Spleen (tissue), 11 donors: ENCODE data around the gene TBC1D26. TPM values are rescaled to one million over a fixed set of nuclear protein-coding genes. Genes with fewer than 3 reads are reported as not detected.
"Not testable (repeated sequence)": the region's sequence is repeated elsewhere in the genome, so short reads cannot be mapped to it uniquely, and the experiment has no call there.

Source experiments
- DNase-seq: peaks from one replicate; pipeline ENCODE4 v3.0.0-alpha.2; 2020
- H3K27ac ChIP-seq, 8 donors: fragments of 200-600 bp; sonication (generic) in 7 of 8; 1 replicate in 4 of 8; 2 replicates in 4 of 8; pipeline versions ENCODE4 v1.5.0 to v1.8.0; 2016 to 2021; ENCODE audit warnings: inconsistent platforms in 4 of 8, mild to moderate bottlenecking in 4 of 8, moderate library complexity in 1 of 8
- H3K27me3 ChIP-seq, 7 donors: fragments of 200-600 bp; sonication (generic) in 6 of 7; replicated peaks in 1 of 7; 1 replicate in 4 of 7; 2 replicates in 3 of 7; pipeline versions ENCODE4 v1.5.0 to v1.8.0; 2016 to 2021; ENCODE audit warnings: inconsistent platforms in 3 of 7, mild to moderate bottlenecking in 1 of 7
- H3K36me3 ChIP-seq, 6 donors: fragments of 200-600 bp; sonication (generic) in 5 of 6; 1 replicate in 4 of 6; 2 replicates in 2 of 6; pipeline versions ENCODE4 v1.5.0 to v1.8.0; 2016 to 2021; ENCODE audit warnings: inconsistent platforms in 2 of 6
- H3K4me1 ChIP-seq, 6 donors: fragments of 200-600 bp; sonication (generic) in 5 of 6; 1 replicate in 3 of 6; 2 replicates in 3 of 6; pipeline versions ENCODE4 v1.5.0 to v1.8.0; 2016 to 2021; ENCODE audit warnings: inconsistent platforms in 3 of 6
- H3K4me3 ChIP-seq, 8 donors: fragments of 200-600 bp; sonication (generic) in 7 of 8; 1 replicate in 4 of 8; 2 replicates in 4 of 8; pipeline versions ENCODE4 v1.5.0 to v1.8.0; 2016 to 2021; ENCODE audit warnings: inconsistent platforms in 4 of 8, mild to moderate bottlenecking in 4 of 8, moderate library complexity in 2 of 8
- H3K9me3 ChIP-seq, 8 donors: fragments of 200-600 bp; sonication (generic) in 7 of 8; 1 replicate in 4 of 8; 2 replicates in 4 of 8; pipeline versions ENCODE4 v1.5.0 to v1.8.0; 2016 to 2021; ENCODE audit warnings: inconsistent platforms in 4 of 8
- CTCF ChIP-seq, 11 experiments: fragments of 200-600 bp in 7 of 11; fragments of 450-650 bp in 4 of 11; sonication (generic) in 4 of 11; IDR thresholded peaks in 8 of 11; conservative IDR thresholded peaks in 3 of 11; 1 replicate in 7 of 11; 2 replicates in 4 of 11; pipeline versions ENCODE4 v1.4.0 to v1.8.0; 2016 to 2021; ENCODE audit warnings: antibody characterized with exemption in 11 of 11, inconsistent platforms in 4 of 11, mild to moderate bottlenecking in 1 of 11
- POLR2A ChIP-seq, 3 donors: fragments of 450-650 bp; IDR thresholded peaks; one replicate each; pipeline ENCODE4 v1.5.1; 2017; ENCODE audit warnings: antibody characterized with exemption in 3 of 3, mild to moderate bottlenecking in 1 of 3
- POLR2AphosphoS5 ChIP-seq, 3 donors: sonication (generic); formaldehyde crosslinking; IDR thresholded peaks; one replicate each; pipeline ENCODE4 v1.5.1; 2017; ENCODE audit warnings: antibody characterized with exemption in 3 of 3
- WGBS, 5 donors: extraction: QIAGEN DNeasy Blood & Tissue Kit in 3 of 5; methylation state at CpG; one replicate each; pipeline versions ENCODE4 v1.1.5 to v1.1.7; 2013 to 2018; 5-methylcytosine and 5-hydroxymethylcytosine counted together
- intact Hi-C: fragments of 100-400 bp; cut with DNase I; formaldehyde crosslinking; loops from one replicate; pipeline ENCODE4 v1.15.0; 2023; ENCODE audit warnings: low total_unique reads
- polyA plus RNA-seq, 3 donors: library from polyadenylated mRNA; stranded (reverse); fragments of 200-250 nt; gene quantifications; one replicate each; pipeline ENCODE4 v1.2.1, GENCODE V29; 2013
- total RNA-seq, 7 donors: library from RNA; depleted of rRNA in 3 of 7; stranded (reverse); fragments of >200 nt in 3 of 7; fragmentation: NEBNext Ultra II Directional in 4 of 7; extraction: Animal tissue kit (Norgen Biotek cat#: 25700) in 4 of 7; gene quantifications; one replicate each; pipeline versions ENCODE4 v1.1.0 to v1.2.1, GENCODE V29; 2016 to 2021
- donor health status: healthy with polysubstance abuse.
- donor health status: DM: no; HTN: no; CAD: no; lungs with moderate emphysema.
- donor health status: DM: no; HTN: no; CAD: no.
- donor health status: Bipolar disorder and iron deficiency.
- donor health status: healthy.
- donor health status: DM: no; HTN: no; CAD: no.
- donor health status: DM: yes; HTN: yes; CAD: no.

Gene TBC1D26
- total and polyA plus RNA-seq, 10 donors = 0.05 to 0.47 (median 0.29) TPM; not detected in 5

- Histone ChIP-seq H3K9me3 (peaks cover 5 to 55% (median 49%) of the 10 kb centered on the region in 8 donors), H3K36me3 (peaks cover 10 to 65% (median 37%) of the 10 kb centered on the region in 6 donors)
- H3K4me1 ChIP-seq, DNase-seq, H3K4me3 ChIP-seq, H3K27ac ChIP-seq, H3K27me3 ChIP-seq, intact Hi-C loops: not testable (repeated sequence)
- WGBS, 5 donors = 97 to 99% (median 98%) methylated on average over 19 to 32 of the region's 32 CpGs
Measured at GRCh38 chr17:15704813-15705212, 27.3 kb upstream of the TBC1D26 start.

DNA sequence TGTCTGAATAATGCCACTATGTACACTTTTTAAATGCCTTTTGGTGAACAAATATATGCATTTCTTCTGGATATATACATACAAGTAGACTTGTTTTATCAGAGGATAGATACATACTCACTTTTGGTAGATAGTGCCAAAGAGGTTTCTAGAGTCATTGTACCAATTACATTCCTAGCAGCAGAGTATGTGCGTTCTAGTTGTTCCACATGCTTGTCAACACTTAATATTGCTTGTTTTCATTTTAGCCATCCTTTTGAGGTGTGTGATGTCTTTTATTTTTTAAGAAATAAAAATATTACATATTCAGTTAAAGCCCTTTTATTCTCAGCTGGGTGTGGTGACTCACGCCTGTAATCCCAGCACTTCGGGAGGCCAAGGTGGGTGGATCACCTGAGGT, 23.2 kb upstream of the TBC1D26 start:
- WGBS, 5 donors = 69 to 100% (median 92%) methylated on average over 3 of the region's 3 CpGs

GRCh38 chr17:15716601-15717563, 15.2 kb upstream of the TBC1D26 start:
- DNase-seq, intact Hi-C loops, H3K4me3 ChIP-seq, H3K27me3 ChIP-seq, H3K4me1 ChIP-seq, H3K27ac ChIP-seq: not testable (repeated sequence)
- WGBS, 5 donors = 91 to 97% (median 96%) methylated on average over 9 to 11 of the region's 11 CpGs
- peaks cover 0 to 46% (median 9%) of the 10 kb centered on the region in 6 donors for H3K36me3 ChIP-seq
- H3K9me3 ChIP-seq = peaks cover 6 to 87% (median 78%) of the 10 kb centered on the region in 8 donors

More for the DNA sequence above, 23.2 kb upstream of the TBC1D26 start:
- H3K27me3 ChIP-seq, intact Hi-C loops, H3K4me3 ChIP-seq, H3K4me1 ChIP-seq, DNase-seq, H3K27ac ChIP-seq: not testable (repeated sequence)
- Histone ChIP-seq H3K36me3 (peaks cover 10 to 93% (median 47%) of the 10 kb centered on the region in 6 donors), H3K9me3 (peaks cover 5 to 90% (median 82%) of the 10 kb centered on the region in 8 donors)

GRCh38 chr17:15730535-15730934, 1.5 kb upstream of the TBC1D26 start:
- intact Hi-C loops, H3K36me3 ChIP-seq, H3K27ac ChIP-seq, H3K27me3 ChIP-seq, H3K4me1 ChIP-seq, DNase-seq, H3K4me3 ChIP-seq: not testable (repeated sequence)
- peaks cover 0 to 29% (median 11%) of the 10 kb centered on the region in 8 donors for H3K9me3 ChIP-seq
- WGBS, 5 donors = 76 to 96% (median 92%) methylated on average over 3 to 13 of the region's 14 CpGs

DNA sequence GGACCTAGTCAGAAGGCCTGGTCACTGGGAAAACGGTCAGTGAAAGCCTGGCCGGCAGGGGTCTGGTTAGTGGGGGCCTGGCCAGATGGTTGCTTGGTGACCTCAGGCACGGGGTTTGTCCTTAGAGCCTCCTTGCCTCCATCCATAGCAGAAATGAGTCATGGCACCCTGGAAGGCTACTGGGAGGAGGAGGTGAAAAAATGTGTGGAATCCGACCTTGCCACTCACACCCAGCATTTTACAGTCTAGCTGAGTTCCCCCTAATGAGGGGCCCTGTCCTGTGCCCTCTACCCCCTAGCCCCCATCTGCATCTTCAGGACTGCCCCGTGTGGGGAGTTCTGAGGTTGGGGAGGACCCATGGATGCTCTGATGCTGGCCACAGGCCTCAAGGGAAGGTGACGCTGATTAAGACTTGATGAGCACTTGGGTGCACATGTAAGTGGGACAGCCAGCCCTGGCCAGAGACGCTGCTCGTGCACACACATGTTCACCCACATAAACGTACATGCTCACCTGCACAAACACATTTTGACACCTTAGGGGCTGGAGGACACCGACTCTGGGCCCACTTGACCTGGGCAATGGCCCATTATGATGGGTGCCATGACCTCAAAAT, 1.2 kb downstream of the TBC1D26 start:
- DNase-seq, H3K4me3 ChIP-seq, H3K4me1 ChIP-seq, H3K36me3 ChIP-seq, H3K27ac ChIP-seq, H3K9me3 ChIP-seq, intact Hi-C loops, H3K27me3 ChIP-seq: not testable (repeated sequence)
- 84 to 93% (median 87%) methylated on average over 5 to 8 of the region's 10 CpGs for WGBS, 5 donors

GRCh38 chr17:15736578-15736977, 4.5 kb downstream of the TBC1D26 start:
- intact Hi-C loops, H3K9me3 ChIP-seq, H3K4me3 ChIP-seq, DNase-seq, H3K27me3 ChIP-seq, H3K36me3 ChIP-seq, H3K27ac ChIP-seq, H3K4me1 ChIP-seq: not testable (repeated sequence)
- WGBS, 5 donors = 59 to 89% (median 81%) methylated on average over 3 to 5 of the region's 5 CpGs

DNA sequence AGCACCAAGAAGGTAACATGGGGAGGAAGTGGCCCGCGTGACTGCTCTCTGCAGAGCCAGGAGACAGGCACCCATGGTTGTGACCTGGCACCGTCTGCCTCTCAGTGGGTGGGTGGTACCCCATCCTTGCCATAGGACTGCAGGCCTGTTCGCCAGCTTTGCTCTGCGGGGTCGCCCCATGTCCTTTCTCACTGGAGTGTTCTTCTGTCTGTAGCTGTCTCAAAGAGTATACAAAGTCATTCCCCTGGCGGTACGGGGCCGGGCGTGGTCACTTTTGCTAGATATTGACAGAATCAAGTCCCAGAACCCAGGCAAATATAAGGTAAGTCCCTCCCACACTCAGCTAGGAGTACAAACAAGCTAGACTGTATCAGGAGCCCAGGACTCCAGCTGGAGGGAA, 6.0 kb downstream of the TBC1D26 start:
- 90 to 96% (median 92%) methylated on average over 9 to 10 of the region's 10 CpGs for WGBS, 5 donors
- intact Hi-C loops = no loop called here
- H3K4me1 ChIP-seq = no peaks in the 10 kb centered on the region
- no peak overlapping the region for H3K4me3 ChIP-seq
- H3K36me3 ChIP-seq = no peaks in the 10 kb centered on the region
- H3K9me3 ChIP-seq = no peaks in the 10 kb centered on the region
- H3K27ac ChIP-seq = no peak overlapping the region
- H3K27me3 ChIP-seq = peaks cover 0 to 3% (median 0%) of the 10 kb centered on the region in 7 donors
- DNase-seq = no peak
- TF ChIP-seq POLR2AphosphoS5 (IDR thresholded peaks at IDR 0.05) (no peak), CTCF (IDR thresholded peaks at IDR 0.05 in 8 of 11, conservative IDR thresholded peaks at IDR 0.05 in 3 of 11) (no peak), POLR2A (IDR thresholded peaks at IDR 0.05) (no peak)

DNA sequence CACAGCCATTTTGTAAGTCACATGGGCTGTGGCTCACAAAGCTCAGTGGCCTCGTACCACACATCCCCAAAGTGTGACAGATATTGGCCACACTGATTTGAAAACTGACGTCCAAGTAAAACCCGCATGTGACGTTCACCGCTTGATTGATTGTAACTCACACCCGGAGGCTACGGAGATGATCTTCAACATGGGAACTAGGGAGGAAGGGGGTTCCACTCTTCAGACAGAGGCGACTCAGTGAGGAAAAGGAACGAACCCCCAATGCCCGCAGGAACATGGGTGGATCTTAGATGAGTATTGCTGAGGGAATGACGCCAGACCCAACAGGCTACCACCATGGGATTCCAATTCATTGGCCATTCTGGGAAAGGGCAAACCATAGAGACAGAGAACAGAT, 7.2 kb downstream of the TBC1D26 start:
- WGBS, 5 donors = 88 to 94% (median 92%) methylated on average over 10 of the region's 11 CpGs
- H3K9me3 ChIP-seq = not testable (repeated sequence)

GRCh38 chr17:15740041-15740440, 8.0 kb downstream of the TBC1D26 start:
- H3K9me3 ChIP-seq, intact Hi-C loops, DNase-seq, H3K27ac ChIP-seq, H3K27me3 ChIP-seq, H3K36me3 ChIP-seq, H3K4me1 ChIP-seq, H3K4me3 ChIP-seq: not testable (repeated sequence)
- 70 to 89% (median 71%) methylated on average over 6 to 8 of the region's 8 CpGs for WGBS, 5 donors

More for the DNA sequence above, 7.2 kb downstream of the TBC1D26 start:
- H3K4me1 ChIP-seq, H3K27me3 ChIP-seq, H3K36me3 ChIP-seq, intact Hi-C loops, H3K27ac ChIP-seq, DNase-seq, H3K4me3 ChIP-seq: not testable (repeated sequence)
